CD4-positive, CD25-positive, alpha-beta regulatory T cell (primary cell): ENCODE data around the gene MYH7B. TPM values are rescaled to one million over a fixed set of nuclear protein-coding genes. Genes with fewer than 3 reads are reported as not detected.

ENCODE experiments used
- ATAC-seq, 2 donors: fragments of 150-1000 bp; cut with Tn5 transposase; one replicate each; pipeline ENCODE4 v1.10.0; 2021; ENCODE audit warnings: low read depth in 2 of 2, moderate number of reproducible peaks in 2 of 2, moderate library complexity in 1 of 2
- DNase-seq, 3 donors: peaks; one replicate each; pipeline versions ENCODE4 v3.0.0 to v3.0.0-alpha.2; 2012 to 2022; ENCODE audit warnings: mixed read lengths in 1 of 3
- H3K27ac ChIP-seq: one replicate; pipeline ENCODE4 v1.7.0; 2013; ENCODE audit warnings: mild to moderate bottlenecking, low read length; ENCODE audit not compliant: insufficient read depth, poor library complexity, severe bottlenecking
- H3K27me3 ChIP-seq: one replicate; pipeline ENCODE4 v1.7.0; 2013; ENCODE audit warnings: low read length; ENCODE audit not compliant: control insufficient read depth, insufficient read depth
- H3K36me3 ChIP-seq: one replicate; pipeline ENCODE4 v1.7.0; 2013; ENCODE audit warnings: mild to moderate bottlenecking, low read length, moderate library complexity; ENCODE audit not compliant: control insufficient read depth, insufficient read depth
- H3K4me1 ChIP-seq: 2 replicates; pipeline ENCODE4 v1.7.0; 2013; ENCODE audit warnings: mild to moderate bottlenecking, low read length; ENCODE audit not compliant: insufficient read depth, control insufficient read depth, poor library complexity, severe bottlenecking
- H3K4me3 ChIP-seq: one replicate; pipeline ENCODE4 v1.7.0; 2013; ENCODE audit warnings: low read depth, mild to moderate bottlenecking, low read length, moderate library complexity
- H3K9me3 ChIP-seq, 2 experiments: 1 replicate in 1 of 2; 2 replicates in 1 of 2; pipeline ENCODE4 v1.7.0; 2013; ENCODE audit warnings: low read length in 2 of 2, mild to moderate bottlenecking in 1 of 2, moderate library complexity in 1 of 2; ENCODE audit not compliant: control insufficient read depth in 2 of 2
- H3K27ac Mint-ChIP-seq, 3 donors: one replicate each; pipeline ENCODE4 v1.8.0; 2020 to 2022; ENCODE audit warnings: mild to moderate bottlenecking in 3 of 3, mixed read lengths in 3 of 3, moderate library complexity in 2 of 3
- H3K27me3 Mint-ChIP-seq: one replicate; pipeline ENCODE4 v1.8.0; 2022; ENCODE audit warnings: mild to moderate bottlenecking, mixed read lengths
- H3K36me3 Mint-ChIP-seq: one replicate; pipeline ENCODE4 v1.8.0; 2020; ENCODE audit warnings: mixed read lengths
- H3K4me1 Mint-ChIP-seq, 4 donors: one replicate each; pipeline ENCODE4 v1.8.0; 2020 to 2022; ENCODE audit warnings: mixed read lengths in 4 of 4, mild to moderate bottlenecking in 1 of 4
- H3K4me3 Mint-ChIP-seq, 4 donors: one replicate each; pipeline ENCODE4 v1.8.0; 2020 to 2022; ENCODE audit warnings: mild to moderate bottlenecking in 4 of 4, mixed read lengths in 4 of 4, moderate library complexity in 3 of 4
- H3K9me3 Mint-ChIP-seq, 7 donors: one replicate each; pipeline ENCODE4 v1.8.0; 2020 to 2022; ENCODE audit warnings: mixed read lengths in 7 of 7, mild to moderate bottlenecking in 3 of 7, moderate library complexity in 2 of 7
- polyA plus RNA-seq, 4 donors: library from polyadenylated mRNA; unstranded; fragments of 300-500 nt; fragmentation: Illumina TruSeq; gene quantifications; one replicate each; pipeline ENCODE4 v1.2.3, GENCODE V29; 2021
- total RNA-seq: library from RNA; stranded (reverse); gene quantifications from one replicate; pipeline ENCODE4 v1.2.3, GENCODE V29; 2022

MYH7B gene
- total and polyA plus RNA-seq, 5 donors from 2014 or later: 0.20 to 0.35 TPM; not detected in 3

- no peak for ATAC-seq
- H3K9me3 ChIP-seq: no peaks in the 10 kb centered on the region
These were observed 15.3 kb downstream of the MYH7B start for GRCh38 chr20:34970846-34971560.

GRCh38 chr20:34971561-34972235 lies 16.0 kb downstream of the MYH7B start:
- no peaks in the 10 kb centered on the region for H3K4me1 ChIP-seq
- ATAC-seq (no peak), DNase-seq (no peak)
- H3K27me3 ChIP-seq: no peaks in the 10 kb centered on the region
- H3K36me3 ChIP-seq: no peaks in the 10 kb centered on the region
- Mint-ChIP-seq H3K4me3 (no peak overlapping the region), H3K27ac (no peak overlapping the region), H3K9me3 (peaks cover 0 to 2% (median 0%) of the 10 kb centered on the region in 7 donors), H3K27me3 (peaks cover 6% of the 10 kb centered on the region), H3K4me1 (no peaks in the 10 kb centered on the region), H3K36me3 (no peaks in the 10 kb centered on the region)
- H3K9me3 ChIP-seq: no peaks in the 10 kb centered on the region
- no peak overlapping the region for H3K27ac ChIP-seq
- no peak overlapping the region for H3K4me3 ChIP-seq

More at GRCh38 chr20:34970846-34971560, 15.3 kb downstream of the MYH7B start:
- DNase-seq: no peak
- Mint-ChIP-seq H3K27ac (no peak overlapping the region), H3K9me3 (peaks cover 0 to 2% (median 0%) of the 10 kb centered on the region in 7 donors), H3K36me3 (no peaks in the 10 kb centered on the region), H3K4me3 (no peak overlapping the region), H3K4me1 (no peaks in the 10 kb centered on the region), H3K27me3 (no peaks in the 10 kb centered on the region)
- no peak overlapping the region for H3K27ac ChIP-seq
- no peaks in the 10 kb centered on the region for H3K4me1 ChIP-seq
- H3K36me3 ChIP-seq: no peaks in the 10 kb centered on the region
- H3K27me3 ChIP-seq: no peaks in the 10 kb centered on the region
- no peak overlapping the region for H3K4me3 ChIP-seq

- no peaks in the 10 kb centered on the region for H3K4me1 Mint-ChIP-seq
- H3K9me3 Mint-ChIP-seq: no peaks in the 10 kb centered on the region
- H3K36me3 Mint-ChIP-seq: no peaks in the 10 kb centered on the region
- H3K27ac Mint-ChIP-seq: no peak overlapping the region
- H3K36me3 ChIP-seq: no peaks in the 10 kb centered on the region
- H3K9me3 ChIP-seq: no peaks in the 10 kb centered on the region
- no peaks in the 10 kb centered on the region for H3K27me3 ChIP-seq
- ATAC-seq (no peak), DNase-seq (no peak)
- peaks cover 7% of the 10 kb centered on the region for H3K27me3 Mint-ChIP-seq
- H3K27ac ChIP-seq: no peak overlapping the region
- no peak overlapping the region for H3K4me3 ChIP-seq
- H3K4me3 Mint-ChIP-seq: no peak overlapping the region
- H3K4me1 ChIP-seq: no peaks in the 10 kb centered on the region
These were observed 18.6 kb downstream of the MYH7B start for GRCh38 chr20:34974246-34974645.

- ATAC-seq: no peak
- Mint-ChIP-seq H3K4me1 (no peaks in the 10 kb centered on the region), H3K9me3 (no peaks in the 10 kb centered on the region), H3K4me3 (no peak overlapping the region), H3K36me3 (no peaks in the 10 kb centered on the region), H3K27me3 (peaks cover 7% of the 10 kb centered on the region), H3K27ac (peak overlapping the region in 1 of 3 donors; percentile 38)
- Histone ChIP-seq H3K4me3 (no peak overlapping the region), H3K36me3 (no peaks in the 10 kb centered on the region), H3K27me3 (no peaks in the 10 kb centered on the region), H3K4me1 (no peaks in the 10 kb centered on the region), H3K27ac (no peak overlapping the region), H3K9me3 (no peaks in the 10 kb centered on the region)
- no peak for DNase-seq
These were observed 20.6 kb downstream of the MYH7B start for GRCh38 chr20:34976286-34976685.

GRCh38 chr20:34977365-34978091 lies 21.9 kb downstream of the MYH7B start:
- DNase-seq: no peak
- Mint-ChIP-seq H3K27me3 (peaks cover 14% of the 10 kb centered on the region), H3K27ac (no peak overlapping the region), H3K36me3 (no peaks in the 10 kb centered on the region), H3K4me1 (no peaks in the 10 kb centered on the region), H3K9me3 (no peaks in the 10 kb centered on the region), H3K4me3 (peak overlapping the region in 1 of 4 donors; percentile 49)
- no peaks in the 10 kb centered on the region for H3K27me3 ChIP-seq
- no peak for ATAC-seq
- no peaks in the 10 kb centered on the region for H3K9me3 ChIP-seq
- H3K27ac ChIP-seq: no peak overlapping the region
- no peak overlapping the region for H3K4me3 ChIP-seq
- H3K4me1 ChIP-seq: no peaks in the 10 kb centered on the region
- no peaks in the 10 kb centered on the region for H3K36me3 ChIP-seq

- no peaks in the 10 kb centered on the region for H3K36me3 Mint-ChIP-seq
- H3K4me1 Mint-ChIP-seq: peaks cover 0 to 1% (median 0%) of the 10 kb centered on the region in 4 donors
- no peak for DNase-seq
These were observed 22.6 kb downstream of the MYH7B start for GRCh38 chr20:34978092-34978744.

GRCh38 chr20:34979366-34980153 lies 23.9 kb downstream of the MYH7B start:
- H3K9me3 ChIP-seq: no peaks in the 10 kb centered on the region
- no peaks in the 10 kb centered on the region for H3K36me3 Mint-ChIP-seq
- H3K9me3 Mint-ChIP-seq: no peaks in the 10 kb centered on the region
- no peaks in the 10 kb centered on the region for H3K4me1 ChIP-seq
- H3K27me3 Mint-ChIP-seq: peaks cover 26% of the 10 kb centered on the region
- ATAC-seq: peak in 1 of 2 donors; percentile 25
- DNase-seq: no peak
- H3K27ac ChIP-seq: no peak overlapping the region
- H3K36me3 ChIP-seq: no peaks in the 10 kb centered on the region
- peaks cover 0 to 2% (median 0%) of the 10 kb centered on the region in 4 donors for H3K4me1 Mint-ChIP-seq
- H3K27me3 ChIP-seq: no peaks in the 10 kb centered on the region
- H3K4me3 ChIP-seq: no peak overlapping the region
- H3K4me3 Mint-ChIP-seq: no peak overlapping the region
- peak overlapping the region in 1 of 3 donors; percentile 26 for H3K27ac Mint-ChIP-seq

More at GRCh38 chr20:34978092-34978744, 22.6 kb downstream of the MYH7B start:
- no peaks in the 10 kb centered on the region for H3K4me1 ChIP-seq
- H3K27ac ChIP-seq: no peak overlapping the region
- Mint-ChIP-seq H3K4me3 (no peak overlapping the region), H3K27ac (no peak overlapping the region), H3K27me3 (peaks cover 20% of the 10 kb centered on the region), H3K9me3 (no peaks in the 10 kb centered on the region)
- no peaks in the 10 kb centered on the region for H3K27me3 ChIP-seq
- H3K4me3 ChIP-seq: no peak overlapping the region
- ATAC-seq: no peak
- no peaks in the 10 kb centered on the region for H3K9me3 ChIP-seq
- no peaks in the 10 kb centered on the region for H3K36me3 ChIP-seq
